NCI-H1092 treated with DMSO at 0.1 percent for 48 hours (cell line): Measurements from ENCODE around the gene BDKRB2.

Experiments used
- DNase-seq: peaks from one replicate; lab custom pipeline; 2025; lab: John Stamatoyannopoulos, UW

BDKRB2 gene

DNA sequence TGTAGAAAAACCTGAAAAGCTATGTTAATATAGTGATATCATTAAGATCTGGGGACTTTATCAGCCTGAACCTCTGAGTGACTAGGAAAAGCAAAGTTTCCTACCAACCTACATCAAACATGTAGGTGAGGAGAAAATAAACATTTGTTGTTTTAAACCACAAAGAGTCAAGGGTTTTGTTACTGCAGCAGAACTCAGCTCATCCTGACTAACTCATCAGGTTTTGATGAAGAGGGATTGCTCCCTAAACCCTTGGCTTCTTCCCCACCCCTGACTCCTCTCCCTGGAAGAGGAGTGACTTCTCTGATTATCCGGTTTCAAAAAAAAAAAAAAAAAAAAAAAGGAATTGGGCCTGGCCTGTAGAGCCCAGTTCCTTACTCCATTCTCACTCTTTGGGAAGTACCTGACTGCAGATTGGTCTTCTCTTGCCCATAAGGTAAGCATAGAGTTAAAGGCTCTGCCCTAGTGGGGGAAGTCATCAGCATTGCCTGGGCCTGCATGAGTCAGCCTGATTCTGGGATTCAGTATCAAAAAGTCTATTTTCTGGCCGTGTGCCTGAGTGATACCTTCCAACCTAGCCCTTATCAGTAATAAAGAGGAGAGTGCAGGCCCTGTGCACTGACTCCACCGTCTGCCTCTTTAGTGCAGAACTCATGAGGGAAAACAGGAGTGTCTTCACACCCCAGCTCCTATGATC, 68.3 kb downstream of the BDKRB2 start:
- DNase-seq, result no peak

DNA sequence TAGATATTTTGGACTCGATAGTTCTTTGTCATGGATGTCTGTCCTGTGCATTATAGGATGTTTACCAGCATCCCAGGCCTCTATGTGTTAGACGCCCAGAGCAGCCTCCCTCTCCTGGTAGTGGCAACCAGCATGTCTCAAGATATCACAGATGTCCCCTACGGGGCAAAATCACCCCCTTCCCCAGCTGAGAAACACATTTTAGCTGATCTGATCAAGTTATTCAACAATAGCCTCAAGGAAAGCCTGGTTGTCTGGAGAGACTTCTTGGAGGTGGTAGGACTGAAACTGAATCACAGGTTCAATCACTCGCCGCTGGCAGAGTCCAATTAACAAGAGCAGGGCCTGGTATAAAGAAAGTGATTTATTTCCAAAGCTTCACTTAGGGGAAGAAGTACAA, 69.0 kb downstream of the BDKRB2 start:
- no peak for DNase-seq

DNA sequence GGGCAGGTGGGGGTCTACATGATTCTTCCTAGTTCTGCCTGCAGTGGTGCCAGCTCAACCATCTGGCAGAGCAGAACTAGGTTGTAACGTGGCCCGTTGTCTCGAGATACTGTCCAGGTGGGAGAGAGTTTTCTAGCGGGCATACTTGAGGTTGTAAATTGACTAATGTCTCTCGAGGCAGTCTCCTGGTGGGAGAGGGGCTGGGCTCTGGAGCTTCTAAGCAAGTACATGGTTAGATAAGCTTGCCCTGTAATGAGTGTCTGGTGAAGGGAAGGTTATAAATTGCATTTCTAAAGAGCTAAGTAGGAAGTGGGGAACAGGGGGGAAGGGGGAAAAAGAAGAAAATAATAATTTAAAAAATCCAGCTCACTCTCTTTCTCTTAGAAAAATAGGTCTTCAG, 69.5 kb downstream of the BDKRB2 start:
- DNase-seq, result no peak

DNA sequence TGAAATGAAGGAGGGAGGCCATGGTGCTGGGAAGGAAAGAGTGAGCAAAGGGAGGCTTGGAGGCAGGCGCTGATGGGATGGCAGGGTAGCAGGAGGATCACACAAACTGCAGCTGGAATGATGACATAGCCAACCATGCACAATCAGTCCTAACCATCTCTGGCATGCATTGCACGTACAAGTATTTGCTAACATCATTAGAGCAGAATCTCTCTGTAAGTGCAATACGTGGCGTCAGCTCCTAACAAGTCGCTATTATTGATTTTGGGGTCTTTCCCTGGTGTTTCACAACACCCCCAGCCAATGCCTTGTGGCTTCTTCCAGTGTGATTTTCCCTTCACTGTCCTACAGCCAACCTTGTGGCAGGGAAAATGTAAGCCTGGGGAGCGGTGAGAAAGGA, 69.9 kb downstream of the BDKRB2 start:
- no peak for DNase-seq

DNA sequence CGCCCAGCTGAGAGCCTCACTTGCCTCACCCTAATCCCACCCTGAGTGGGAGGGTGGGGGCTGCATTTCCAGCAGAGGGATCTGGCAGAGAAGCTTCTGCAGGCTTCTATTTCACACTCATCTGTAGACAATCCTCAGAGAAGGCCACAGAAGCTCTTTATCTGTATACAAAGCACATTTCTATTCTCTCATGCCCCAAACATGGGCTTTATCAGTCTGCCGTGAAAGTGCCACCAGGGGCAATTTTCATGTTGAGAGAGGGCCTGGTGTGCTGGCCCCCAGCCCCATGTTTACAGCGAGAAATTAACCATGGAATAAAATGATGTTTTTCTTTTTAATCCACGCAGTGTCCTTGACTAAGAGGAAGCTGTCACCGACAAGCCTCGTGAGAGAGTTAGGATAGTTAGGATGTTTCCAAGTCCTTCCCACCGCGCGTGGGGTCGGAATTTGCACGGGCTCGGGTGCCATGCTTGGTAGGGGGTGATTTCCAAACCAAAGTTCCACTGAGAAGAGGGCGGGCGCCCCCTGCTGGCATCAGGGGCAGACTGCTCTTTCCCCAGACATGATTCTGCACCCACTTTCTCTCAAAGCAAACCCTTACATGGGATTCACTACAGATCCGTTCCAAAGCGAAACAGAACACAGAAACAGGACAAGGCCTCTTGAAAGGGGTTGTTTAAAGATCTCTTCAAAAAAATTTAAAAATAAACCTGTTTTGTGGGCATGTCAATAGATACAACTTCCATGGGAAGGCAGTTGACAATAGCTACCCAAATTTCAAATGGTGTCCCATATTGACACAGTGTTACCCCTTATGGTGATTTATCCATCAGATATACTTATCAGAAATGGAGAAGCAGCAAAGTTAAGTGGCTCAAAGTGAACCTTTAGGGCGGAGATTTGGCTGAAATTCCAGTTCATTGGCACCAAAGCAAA, 70.8 kb downstream of the BDKRB2 start:
- DNase-seq, result peak; percentile 52

DNA sequence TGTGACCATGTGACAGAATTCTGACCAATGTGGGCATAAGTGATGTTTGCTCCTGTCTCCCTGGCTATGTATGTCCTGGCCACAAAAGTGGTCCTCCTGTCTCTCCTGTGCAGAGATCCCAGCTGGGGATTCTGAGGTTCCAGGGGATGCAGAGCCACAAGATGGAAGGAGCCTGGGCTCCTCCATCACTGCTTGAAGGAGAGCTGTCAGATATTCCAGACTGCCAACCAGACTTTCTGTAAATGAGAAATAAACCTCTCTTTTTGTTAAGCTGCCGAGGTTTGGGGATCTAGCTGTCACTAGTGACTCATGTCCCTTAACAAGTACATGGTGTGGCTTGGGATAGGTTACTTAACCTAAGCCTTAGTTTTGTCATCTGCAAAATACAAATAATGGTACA, 73.3 kb downstream of the BDKRB2 start:
- DNase-seq, result no peak

DNA sequence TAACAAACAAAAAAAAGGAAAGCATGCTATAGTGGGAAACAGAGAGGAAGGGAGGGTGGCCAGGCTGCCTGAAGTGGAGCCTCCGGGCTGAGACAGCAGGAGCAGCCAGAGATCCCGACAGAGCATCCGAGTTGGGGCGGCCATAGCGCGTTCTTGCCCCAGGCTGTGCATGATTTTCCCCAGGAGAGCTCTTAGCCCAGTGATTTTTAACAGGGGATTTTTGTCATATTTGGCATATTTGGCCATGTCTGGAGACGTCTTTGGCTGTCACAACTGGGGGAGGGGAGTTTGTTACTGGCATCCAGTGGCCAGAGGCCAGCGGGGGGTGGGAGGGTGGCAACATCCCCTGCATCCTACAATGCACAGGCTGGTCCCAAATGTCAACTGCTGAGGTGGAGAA, 74.9 kb downstream of the BDKRB2 start:
- DNase-seq, result no peak

DNA sequence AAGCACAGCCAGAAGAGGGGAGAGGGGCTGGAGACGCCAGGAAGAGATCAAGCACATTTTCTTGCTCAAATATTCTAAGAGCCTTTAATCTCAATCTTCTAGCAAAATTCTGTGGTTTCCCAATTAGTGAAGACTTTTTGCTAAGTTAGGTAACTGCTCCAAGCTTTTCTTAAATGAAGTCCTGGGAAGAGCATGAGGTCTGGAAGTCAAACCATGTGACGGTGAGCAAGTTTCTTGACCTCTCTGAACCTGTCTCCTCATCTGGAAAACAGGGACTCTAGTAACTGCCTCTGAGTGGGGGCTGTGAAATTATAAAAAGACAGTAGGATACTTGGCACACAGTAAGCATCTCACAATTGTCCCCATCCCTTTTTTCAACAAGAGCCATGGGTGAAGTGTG, 75.5 kb downstream of the BDKRB2 start:
- DNase-seq, result no peak

DNA sequence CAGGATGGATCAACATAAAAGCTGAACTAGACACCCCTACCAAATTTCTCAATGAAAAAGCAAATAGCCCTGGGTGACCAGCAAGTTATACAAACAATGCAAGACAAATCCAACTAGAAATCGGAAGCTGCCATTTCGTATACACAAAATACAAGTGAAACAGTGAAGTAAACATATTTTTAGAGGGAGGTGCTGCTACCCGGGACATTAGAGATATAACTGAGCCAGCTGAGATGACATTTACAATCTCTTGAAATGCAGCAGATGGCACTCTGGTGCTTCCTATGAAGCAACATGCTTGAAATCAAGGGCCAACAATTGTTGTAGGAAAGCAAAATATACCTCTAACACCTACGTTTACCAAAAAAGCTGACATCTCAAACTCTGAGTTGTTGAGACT, 76.8 kb downstream of the BDKRB2 start:
- DNase-seq, result peak; percentile 12

DNA sequence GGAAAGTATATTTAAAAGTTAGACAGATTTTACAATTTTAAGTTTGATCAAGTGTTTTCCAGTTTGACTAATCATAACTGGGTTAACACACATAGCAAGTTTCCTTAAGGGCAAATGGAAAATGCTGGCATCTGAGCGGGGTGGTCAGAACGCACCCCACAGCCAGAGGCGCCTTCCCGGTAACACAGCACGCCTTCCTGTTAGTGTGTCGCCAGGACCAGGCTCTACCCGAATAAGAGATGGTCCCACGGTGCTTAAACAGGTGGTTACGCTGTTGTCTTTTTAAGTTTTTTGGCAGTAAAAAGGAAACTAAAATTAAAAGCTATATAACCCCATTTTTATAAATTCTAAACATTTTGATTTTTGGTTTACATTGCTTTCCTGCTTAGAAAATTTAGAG, 79.4 kb downstream of the BDKRB2 start:
- DNase-seq, result no peak

DNA sequence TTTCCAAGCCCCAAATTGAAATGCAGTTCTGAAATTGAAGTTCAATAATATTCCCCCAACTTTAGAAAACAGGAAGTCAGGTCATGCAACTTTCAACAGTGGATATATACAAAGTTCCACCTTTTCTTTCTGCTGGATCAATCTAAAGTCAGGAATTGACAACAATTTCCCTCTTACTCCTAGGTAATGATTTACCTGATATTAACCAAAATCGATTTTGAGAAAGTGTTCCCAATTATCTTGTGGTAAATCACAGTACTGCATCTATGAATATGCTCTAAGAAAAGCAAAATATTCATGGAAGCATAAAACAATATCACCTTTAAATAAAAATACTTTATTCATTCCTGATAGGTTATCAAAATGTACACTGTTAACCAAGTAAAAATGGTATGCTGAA, 79.8 kb downstream of the BDKRB2 start:
- DNase-seq, result no peak

DNA sequence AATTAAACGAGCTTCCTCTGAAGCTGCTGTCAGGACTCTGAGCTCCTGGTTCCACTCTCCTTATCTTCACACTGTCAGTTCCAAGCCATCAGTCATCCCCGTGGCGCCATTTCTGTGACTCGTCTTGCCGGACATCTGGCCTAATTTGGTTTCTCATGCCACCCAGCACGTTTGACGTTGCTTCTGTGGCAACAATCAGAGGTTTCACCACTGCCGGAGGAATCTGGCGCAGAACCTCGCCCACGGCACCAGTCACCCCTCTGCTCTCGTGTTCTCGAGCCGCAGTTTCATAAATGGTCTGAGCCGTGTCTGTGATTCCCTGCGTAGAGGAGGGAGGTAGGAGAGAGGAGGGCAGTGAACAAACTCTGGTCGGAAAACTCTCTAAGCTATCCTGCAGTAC, 81.0 kb downstream of the BDKRB2 start:
- DNase-seq, result no peak

DNA sequence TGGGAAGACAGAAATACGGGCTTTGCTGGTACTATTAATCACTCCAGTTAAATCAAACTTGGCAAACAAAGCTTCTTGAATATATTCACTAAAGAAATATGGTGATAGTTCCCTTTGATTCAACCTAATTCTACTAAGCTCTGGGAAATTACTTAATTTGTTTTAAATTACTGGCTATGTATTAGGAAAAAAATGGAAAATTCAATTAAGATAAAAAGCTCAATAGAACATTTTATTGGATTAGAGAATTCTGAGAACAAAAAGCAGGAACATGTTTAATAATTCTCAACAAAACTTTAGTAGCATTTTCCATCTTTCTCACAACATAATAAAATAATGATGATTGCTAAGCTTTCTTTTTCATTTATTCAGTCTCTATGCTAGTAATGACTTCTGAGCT, 81.6 kb downstream of the BDKRB2 start:
- DNase-seq, result no peak

DNA sequence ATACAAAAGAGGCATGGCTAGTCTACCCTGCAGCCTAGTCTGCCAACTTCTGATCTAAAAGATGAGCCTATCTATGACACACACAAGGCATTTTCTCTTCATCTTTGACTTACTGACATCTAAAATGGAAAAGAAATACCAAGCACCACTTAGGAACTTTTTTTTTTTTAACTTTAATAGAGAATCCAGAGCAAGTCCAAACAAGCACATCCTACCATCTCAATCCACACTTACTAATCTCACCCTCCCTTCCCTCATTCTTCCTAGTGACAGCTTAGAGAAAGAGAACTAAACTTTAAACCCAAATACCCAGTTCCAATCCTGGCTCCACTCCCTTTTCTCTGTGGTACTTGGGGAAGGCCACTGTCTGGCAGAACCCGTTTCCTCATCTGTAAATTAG, 83.2 kb downstream of the BDKRB2 start:
- no peak for DNase-seq
